Left forelimb (tissue), 1 donor: ENCODE results near the gene CYP2A7.
"Not testable (repeated sequence)": the region's sequence is repeated elsewhere in the genome, so short reads cannot be mapped to it uniquely, and the experiment has no call there.

ENCODE experiments used
- DNase-seq: peaks from one replicate; pipeline ENCODE4 v3.0.0-alpha.2; 2018; ENCODE audit warnings: low spot score

CYP2A7 gene

GRCh38 chr19:40896843-40897789 lies 15.1 kb upstream of the CYP2A7 start:
- not testable (repeated sequence) for DNase-seq

GRCh38 chr19:40896418-40896796 lies 14.4 kb upstream of the CYP2A7 start:
- no peak for DNase-seq

GRCh38 chr19:40893112-40893511 lies 11.1 kb upstream of the CYP2A7 start:
- DNase-seq, result no peak

GRCh38 chr19:40889366-40889765 lies 7.3 kb upstream of the CYP2A7 start:
- DNase-seq, result no peak

GRCh38 chr19:40888191-40888590 lies 6.2 kb upstream of the CYP2A7 start:
- no peak for DNase-seq

- not testable (repeated sequence) for DNase-seq
These were observed 2.3 kb upstream of the CYP2A7 start for GRCh38 chr19:40884187-40884931.

GRCh38 chr19:40879349-40879748 lies 2.7 kb downstream of the CYP2A7 start:
- DNase-seq, result not testable (repeated sequence)

GRCh38 chr19:40875526-40875951 lies 6.5 kb downstream of the CYP2A7 start:
- DNase-seq, result not testable (repeated sequence)

- DNase-seq, result not testable (repeated sequence)
These were observed 7.2 kb downstream of the CYP2A7 start for GRCh38 chr19:40874874-40875273.

- not testable (repeated sequence) for DNase-seq
These were observed 8.2 kb downstream of the CYP2A7 start for GRCh38 chr19:40873873-40874272.

GRCh38 chr19:40872209-40872608 lies 9.8 kb downstream of the CYP2A7 start:
- no peak for DNase-seq

- no peak for DNase-seq
These were observed 14.3 kb downstream of the CYP2A7 start for GRCh38 chr19:40867701-40868100.

- not testable (repeated sequence) for DNase-seq
These were observed 17.1 kb downstream of the CYP2A7 start for GRCh38 chr19:40864739-40865496.

- no peak for DNase-seq
These were observed 19.2 kb downstream of the CYP2A7 start for GRCh38 chr19:40862785-40863184.

- no peak for DNase-seq
These were observed 19.7 kb downstream of the CYP2A7 start for GRCh38 chr19:40862333-40862732.

- no peak for DNase-seq
These were observed 23.9 kb downstream of the CYP2A7 start for GRCh38 chr19:40858109-40858508.

GRCh38 chr19:40852467-40853152 lies 29.4 kb downstream of the CYP2A7 start:
- not testable (repeated sequence) for DNase-seq

GRCh38 chr19:40850277-40850676 lies 31.8 kb downstream of the CYP2A7 start, which contains the start of gene CYP2A6:
TSS of gene CYP2A6 (minus strand) at chr19:40850447. CDS start at chr19:40850426, 21 bp downstream.
- DNase-seq, result not testable (repeated sequence)

GRCh38 chr19:40846722-40847121 lies 35.3 kb downstream of the CYP2A7 start:
- DNase-seq, result not testable (repeated sequence)

- DNase-seq, result not testable (repeated sequence)
These were observed 38.4 kb downstream of the CYP2A7 start for GRCh38 chr19:40843653-40844052.

GRCh38 chr19:40842997-40843652 lies 38.9 kb downstream of the CYP2A7 start:
- DNase-seq, result not testable (repeated sequence)
